ENCODE results near the gene TMEM259.

Gene TMEM259

DNA sequence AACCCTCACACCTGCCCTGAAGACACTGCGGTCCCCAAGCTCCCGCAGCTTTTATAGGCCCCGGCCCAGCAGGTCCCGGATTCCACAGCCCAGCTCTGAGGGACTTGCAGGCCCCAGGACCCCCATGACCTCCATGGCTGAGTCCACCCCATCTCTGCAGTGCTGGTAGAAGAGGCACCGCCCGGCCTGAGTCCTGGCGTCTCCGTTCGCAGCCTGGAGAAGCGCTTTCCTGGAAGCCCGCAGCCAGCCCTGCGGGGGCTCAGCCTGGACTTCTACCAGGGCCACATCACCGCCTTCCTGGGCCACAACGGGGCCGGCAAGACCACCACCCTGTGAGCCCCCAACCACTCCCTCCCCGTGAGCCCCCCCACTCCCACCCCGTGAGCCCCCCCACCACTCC lies 28.2 kb upstream of the TMEM259 start:
- Histone ChIP-seq H3K4me1 (no peaks in the 10 kb centered on the region), H3K9ac (no peak overlapping the region), H2AFZ (no peak overlapping the region), H3K27me3 (ENCODE audit: control insufficient read depth, insufficient read depth, low read length) (no peaks in the 10 kb centered on the region), H3K27ac (no peak overlapping the region), H3K4me3 (ENCODE audit: low read depth, low read length) (no peak overlapping the region), H3K36me3 (ENCODE audit: control insufficient read depth, insufficient read depth, low read length) (no peaks in the 10 kb centered on the region), H3K9me3 (ENCODE audit: control insufficient read depth, low read length) (no peaks in the 10 kb centered on the region), H3K79me2 (no peaks in the 10 kb centered on the region), H3K4me2 (ENCODE audit: low read length) (no peak overlapping the region)
- TF ChIP-seq CTCF (IDR thresholded peaks at IDR 0.05): no peak

- TF ChIP-seq CTCF (IDR thresholded peaks at IDR 0.05): no peak
- Histone ChIP-seq H3K4me2 (ENCODE audit: low read length) (no peak overlapping the region), H3K9ac (no peak overlapping the region), H3K9me3 (ENCODE audit: control insufficient read depth, low read length) (no peaks in the 10 kb centered on the region), H3K4me3 (ENCODE audit: low read depth, low read length) (no peak overlapping the region), H3K79me2 (no peaks in the 10 kb centered on the region), H3K36me3 (ENCODE audit: control insufficient read depth, insufficient read depth, low read length) (no peaks in the 10 kb centered on the region), H3K27me3 (ENCODE audit: control insufficient read depth, insufficient read depth, low read length) (no peaks in the 10 kb centered on the region), H3K27ac (no peak overlapping the region), H2AFZ (no peak overlapping the region), H3K4me1 (no peaks in the 10 kb centered on the region)
Observed at GRCh38 chr19:1047696-1048147, 26.8 kb upstream of the TMEM259 start.

DNA sequence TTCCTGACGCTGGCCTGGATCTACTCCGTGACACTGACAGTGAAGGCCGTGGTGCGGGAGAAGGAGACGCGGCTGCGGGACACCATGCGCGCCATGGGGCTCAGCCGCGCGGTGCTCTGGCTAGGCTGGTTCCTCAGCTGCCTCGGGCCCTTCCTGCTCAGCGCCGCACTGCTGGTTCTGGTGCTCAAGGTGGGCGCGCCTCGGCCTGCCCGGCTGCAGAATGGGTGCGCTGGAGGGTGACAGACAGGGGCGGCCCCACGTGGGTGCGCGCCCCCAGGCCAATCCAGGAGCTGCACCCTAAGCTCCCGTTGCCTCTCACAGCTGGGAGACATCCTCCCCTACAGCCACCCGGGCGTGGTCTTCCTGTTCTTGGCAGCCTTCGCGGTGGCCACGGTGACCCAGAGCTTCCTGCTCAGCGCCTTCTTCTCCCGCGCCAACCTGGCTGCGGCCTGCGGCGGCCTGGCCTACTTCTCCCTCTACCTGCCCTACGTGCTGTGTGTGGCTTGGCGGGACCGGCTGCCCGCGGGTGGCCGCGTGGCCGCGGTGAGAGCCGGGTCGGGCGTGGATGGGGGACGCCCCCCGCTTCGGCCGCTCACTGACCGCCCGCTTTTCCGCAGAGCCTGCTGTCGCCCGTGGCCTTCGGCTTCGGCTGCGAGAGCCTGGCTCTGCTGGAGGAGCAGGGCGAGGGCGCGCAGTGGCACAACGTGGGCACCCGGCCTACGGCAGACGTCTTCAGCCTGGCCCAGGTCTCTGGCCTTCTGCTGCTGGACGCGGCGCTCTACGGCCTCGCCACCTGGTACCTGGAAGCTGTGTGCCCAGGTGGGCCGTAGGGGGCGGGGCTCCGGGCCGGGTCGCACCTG lies 26.1 kb upstream of the TMEM259 start:
- H3K4me3 ChIP-seq (ENCODE audit: low read depth, low read length): no peak overlapping the region
- H3K4me1 ChIP-seq: no peaks in the 10 kb centered on the region
- no peaks in the 10 kb centered on the region for H3K9me3 ChIP-seq (ENCODE audit: control insufficient read depth, low read length)
- H2AFZ ChIP-seq: no peak overlapping the region
- no peak overlapping the region for H3K4me2 ChIP-seq (ENCODE audit: low read length)
- H3K27me3 ChIP-seq (ENCODE audit: control insufficient read depth, insufficient read depth, low read length): no peaks in the 10 kb centered on the region
- no peak overlapping the region for H3K9ac ChIP-seq
- TF ChIP-seq CTCF (IDR thresholded peaks at IDR 0.05): no peak
- no peaks in the 10 kb centered on the region for H3K36me3 ChIP-seq (ENCODE audit: control insufficient read depth, insufficient read depth, low read length)
- H3K27ac ChIP-seq: no peak overlapping the region
- no peaks in the 10 kb centered on the region for H3K79me2 ChIP-seq

- no peaks in the 10 kb centered on the region for H3K27me3 ChIP-seq (ENCODE audit: control insufficient read depth, insufficient read depth, low read length)
- no peak overlapping the region for H3K27ac ChIP-seq
- TF ChIP-seq CTCF (IDR thresholded peaks at IDR 0.05): no peak
- no peaks in the 10 kb centered on the region for H3K9me3 ChIP-seq (ENCODE audit: control insufficient read depth, low read length)
- H3K4me2 ChIP-seq (ENCODE audit: low read length): no peak overlapping the region
- no peak overlapping the region for H2AFZ ChIP-seq
- H3K79me2 ChIP-seq: no peaks in the 10 kb centered on the region
- H3K4me1 ChIP-seq: peaks cover 4% of the 10 kb centered on the region
- H3K36me3 ChIP-seq (ENCODE audit: control insufficient read depth, insufficient read depth, low read length): no peaks in the 10 kb centered on the region
- no peak overlapping the region for H3K4me3 ChIP-seq (ENCODE audit: low read depth, low read length)
- no peak overlapping the region for H3K9ac ChIP-seq
Observed at GRCh38 chr19:1046117-1046626, 25.2 kb upstream of the TMEM259 start.

- no peaks in the 10 kb centered on the region for H3K9me3 ChIP-seq (ENCODE audit: control insufficient read depth, low read length)
- H3K4me1 ChIP-seq: peaks cover 5% of the 10 kb centered on the region
- H3K27me3 ChIP-seq (ENCODE audit: control insufficient read depth, insufficient read depth, low read length): no peaks in the 10 kb centered on the region
- TF ChIP-seq CTCF (IDR thresholded peaks at IDR 0.05): no peak
- H3K4me3 ChIP-seq (ENCODE audit: low read depth, low read length): no peak overlapping the region
- H3K27ac ChIP-seq: no peak overlapping the region
- no peak overlapping the region for H2AFZ ChIP-seq
- no peak overlapping the region for H3K4me2 ChIP-seq (ENCODE audit: low read length)
- no peak overlapping the region for H3K9ac ChIP-seq
- H3K36me3 ChIP-seq (ENCODE audit: control insufficient read depth, insufficient read depth, low read length): no peaks in the 10 kb centered on the region
- no peaks in the 10 kb centered on the region for H3K79me2 ChIP-seq
Observed at GRCh38 chr19:1045247-1045603, 24.3 kb upstream of the TMEM259 start.
